HG03460 (cell line): Measurements from ENCODE around the gene SLC39A11.
"Not testable (repeated sequence)": the region's sequence is repeated elsewhere in the genome, so short reads cannot be mapped to it uniquely, and the experiment has no call there.

Experiments
- ATAC-seq: cut with Tn5 transposase; IDR thresholded peaks from one replicate; pipeline ENCODE4 v1.9.1; 2021; ENCODE audit not compliant: unreplicated experiment

Gene SLC39A11

DNA sequence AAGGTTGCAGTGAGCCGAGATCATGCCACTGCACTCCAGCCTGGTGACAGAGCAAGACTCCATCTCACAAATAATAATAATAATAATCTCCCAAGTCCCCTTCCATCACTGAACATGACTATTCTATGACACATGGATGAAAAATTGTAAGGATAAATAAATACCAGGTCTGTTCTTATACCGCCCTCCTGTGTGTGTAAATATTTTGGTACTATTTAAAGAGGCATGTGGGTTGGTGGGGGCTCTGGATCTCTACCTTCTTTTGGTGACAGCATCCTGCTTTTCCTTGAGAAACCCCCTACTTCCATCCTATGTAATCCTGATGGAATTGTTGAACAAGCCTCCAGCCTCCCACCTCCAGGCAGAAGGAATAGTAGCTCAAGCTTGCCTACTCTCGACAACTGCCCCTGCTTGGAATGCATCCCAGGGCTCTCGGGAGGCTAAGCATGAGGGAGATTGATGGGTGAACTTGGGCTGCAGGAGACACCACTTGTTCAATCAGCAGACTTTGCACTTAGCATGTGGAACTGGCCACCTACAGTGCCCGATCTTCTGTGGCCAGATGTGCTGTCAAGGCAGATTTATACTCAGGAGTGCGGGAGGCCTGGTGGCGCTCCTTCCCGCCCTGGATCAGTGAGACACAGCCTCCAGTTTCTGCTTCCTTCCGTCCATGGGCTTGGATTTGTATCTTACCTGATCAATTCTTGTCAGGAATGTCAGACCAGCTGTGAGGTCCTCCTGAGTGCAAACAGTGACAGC is 287.4 kb downstream of the SLC39A11 start:
- no peak for ATAC-seq

DNA sequence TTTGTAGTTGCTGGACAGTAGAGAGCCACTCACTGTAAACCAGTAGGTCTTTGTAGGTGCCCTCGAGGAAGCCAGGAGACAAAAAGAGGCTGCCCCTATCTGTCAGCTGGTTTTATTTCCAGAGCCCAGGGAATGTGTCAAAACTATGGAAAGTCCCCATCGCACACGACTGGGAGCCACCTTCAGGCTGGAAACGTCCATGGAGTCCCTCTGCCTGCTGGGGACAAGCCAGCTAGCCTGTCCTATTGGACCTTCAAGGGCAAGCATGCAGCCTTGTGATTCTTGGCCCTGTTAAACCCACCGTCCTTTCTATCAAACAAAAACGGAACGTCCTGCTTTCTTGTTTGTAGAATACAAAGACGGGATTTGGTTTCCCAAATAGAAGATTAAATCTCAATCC is 289.8 kb downstream of the SLC39A11 start:
- ATAC-seq: no peak

GRCh38 chr17:72797142-72797541 is 295.3 kb downstream of the SLC39A11 start:
- ATAC-seq: no peak

- no peak for ATAC-seq
Observed at GRCh38 chr17:72795941-72796340, 296.5 kb downstream of the SLC39A11 start.

- no peak for ATAC-seq
Observed at GRCh38 chr17:72794152-72794551, 298.3 kb downstream of the SLC39A11 start.

DNA sequence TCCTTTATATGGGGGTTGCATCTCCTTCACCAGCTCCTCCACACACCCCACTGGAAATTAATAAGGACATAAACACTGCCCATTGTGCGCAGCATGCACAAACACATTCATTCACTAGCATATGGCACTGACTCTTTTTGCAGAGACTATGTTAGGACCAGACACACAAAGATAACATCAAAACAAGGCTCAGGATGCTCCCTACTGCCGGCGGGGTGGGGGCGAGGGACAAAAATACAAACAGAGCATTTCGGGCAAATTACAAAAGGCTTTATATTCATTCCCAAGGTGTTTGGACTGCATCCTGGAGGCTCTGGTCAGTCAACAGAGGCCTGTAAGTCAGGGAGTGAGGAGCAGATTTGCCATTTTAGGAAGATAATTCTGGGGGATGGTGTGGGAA is 299.7 kb downstream of the SLC39A11 start:
- ATAC-seq: no peak

- ATAC-seq: no peak
Observed at GRCh38 chr17:72790190-72790589, 302.3 kb downstream of the SLC39A11 start.

DNA sequence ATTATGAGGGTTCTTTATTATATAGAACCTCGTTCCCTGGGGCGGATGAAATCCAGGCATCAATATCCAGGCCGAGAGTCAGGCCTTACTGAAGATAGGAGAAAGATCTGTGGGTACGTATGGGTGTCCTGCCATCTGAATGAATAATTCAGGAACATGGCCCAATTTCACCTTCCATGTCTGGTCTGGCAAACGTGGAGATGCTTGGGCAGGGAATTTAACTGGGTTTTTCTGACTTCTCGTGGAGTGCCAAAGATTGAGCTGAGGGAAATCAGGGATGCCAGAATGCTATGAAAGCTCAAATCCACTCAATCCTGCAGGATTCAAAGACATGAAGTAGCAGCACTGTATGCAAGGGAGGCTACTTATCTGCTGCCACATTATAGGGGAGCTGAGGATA is 302.8 kb downstream of the SLC39A11 start:
- ATAC-seq: no peak

DNA sequence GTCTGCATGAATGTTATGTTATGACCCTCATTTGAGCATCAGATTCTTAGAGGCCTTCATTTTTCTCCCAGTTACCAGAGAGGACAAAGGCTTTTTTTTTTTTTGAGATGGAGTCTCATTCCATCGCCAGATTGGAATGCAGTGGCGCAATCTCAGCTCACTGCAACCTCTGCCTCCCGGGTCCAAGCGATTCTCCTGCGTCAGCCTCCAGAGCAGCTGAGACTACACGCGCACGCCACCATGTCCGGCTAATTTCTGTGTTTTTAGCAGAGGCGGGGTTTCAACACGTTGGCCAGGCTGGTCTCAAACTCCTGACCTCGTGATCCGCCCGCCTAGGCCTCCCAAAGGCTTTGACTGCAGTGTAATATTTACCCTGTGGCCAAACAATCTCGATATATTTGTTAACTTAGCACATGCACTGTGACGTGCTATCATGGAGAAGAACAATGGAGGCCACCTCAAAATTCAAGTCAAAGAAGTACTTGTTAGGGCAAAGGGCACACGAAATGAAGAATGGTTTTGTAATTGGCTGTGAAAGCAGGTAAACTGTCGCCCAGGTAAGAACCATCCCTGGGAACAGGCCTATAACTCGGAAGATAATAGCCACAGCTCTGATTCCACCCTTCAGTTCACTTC is 303.4 kb downstream of the SLC39A11 start:
- no peak for ATAC-seq

DNA sequence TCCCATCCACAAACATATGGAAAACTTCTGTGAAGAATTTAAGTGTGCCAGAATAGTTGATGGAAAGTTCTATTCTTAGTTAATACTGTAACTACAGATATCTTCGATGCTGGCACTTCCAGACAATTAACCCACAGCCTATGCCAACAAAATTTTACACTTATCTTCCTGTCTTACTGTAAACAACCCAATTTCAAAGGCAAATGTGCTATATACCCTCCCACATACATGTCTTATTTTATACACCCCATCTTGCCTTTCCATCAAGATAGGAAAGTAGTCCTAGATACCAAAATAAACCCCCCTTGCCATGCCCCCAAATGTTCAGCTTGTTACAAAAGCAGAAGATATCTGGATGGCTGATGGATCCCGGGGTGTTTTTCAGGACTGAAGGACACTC is 306.3 kb downstream of the SLC39A11 start:
- ATAC-seq: no peak

GRCh38 chr17:72782985-72783701 is 309.3 kb downstream of the SLC39A11 start:
- no peak for ATAC-seq

DNA sequence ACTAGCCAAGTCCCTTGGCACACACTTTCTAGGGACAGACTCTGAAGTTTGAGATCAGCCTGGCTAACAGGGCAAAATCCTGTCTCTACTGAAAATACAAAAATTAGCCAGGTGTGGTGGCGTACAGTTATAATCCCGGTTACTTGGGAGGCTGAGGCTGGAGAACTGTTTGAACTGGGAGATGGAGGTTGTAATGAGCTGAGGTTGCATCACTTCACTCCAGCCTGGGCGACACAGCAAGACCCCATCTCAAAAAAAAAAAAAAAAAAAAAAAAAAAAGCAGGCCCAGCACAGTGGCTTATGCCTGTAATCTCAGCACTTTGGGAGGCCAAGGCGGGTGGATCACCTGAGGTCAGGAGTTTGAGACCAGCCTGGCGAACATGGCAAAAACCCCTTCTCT is 310.1 kb downstream of the SLC39A11 start:
- ATAC-seq: not testable (repeated sequence)

DNA sequence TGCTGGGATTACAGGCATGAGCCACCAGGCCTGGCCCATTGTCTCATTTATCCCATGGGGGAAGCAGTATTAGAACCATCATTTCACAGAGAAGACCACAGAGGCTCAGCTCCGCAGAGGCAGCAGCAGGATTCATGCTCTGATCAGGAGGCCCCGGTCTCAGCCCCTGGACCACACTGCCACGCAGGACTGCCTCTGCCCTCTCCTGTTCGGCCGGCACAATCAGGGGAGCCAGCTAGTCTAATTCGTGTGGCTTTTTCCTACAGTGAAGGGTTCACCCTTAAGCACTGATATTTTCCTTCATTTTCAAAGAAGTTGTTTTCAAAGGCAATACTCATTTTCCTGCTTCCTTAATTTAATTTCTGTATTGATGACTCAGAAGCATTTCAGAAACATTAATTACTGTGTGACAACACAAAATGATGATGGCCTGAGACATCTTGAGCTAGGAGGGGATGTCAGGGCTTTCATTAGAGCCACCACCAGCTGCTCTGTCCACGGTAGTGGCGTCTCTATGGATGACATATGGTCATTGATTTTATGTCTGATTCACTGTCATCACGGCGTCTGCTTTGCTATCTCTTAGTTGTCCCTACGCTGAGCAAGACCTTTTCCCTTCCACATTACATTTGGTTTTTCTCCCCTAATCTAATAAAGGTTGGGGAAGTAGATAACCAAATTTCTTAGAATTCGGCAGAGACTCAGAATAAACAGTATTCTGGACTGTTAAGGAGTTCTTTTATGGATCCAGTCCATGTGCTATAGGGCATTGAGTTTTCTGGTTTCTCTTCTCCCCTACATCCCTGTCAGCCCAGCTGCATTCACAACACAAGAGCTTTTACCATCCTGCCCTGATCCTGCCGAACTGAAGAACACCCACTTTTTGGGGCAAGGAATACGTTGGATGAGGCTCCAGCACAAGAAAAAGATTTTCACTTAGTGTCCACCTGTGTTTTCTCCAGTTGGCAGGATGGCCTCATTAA is 314.0 kb downstream of the SLC39A11 start:
- no peak for ATAC-seq

GRCh38 chr17:72775919-72776318 is 316.6 kb downstream of the SLC39A11 start:
- ATAC-seq: no peak

- ATAC-seq: no peak
Observed at GRCh38 chr17:72775237-72775636, 317.3 kb downstream of the SLC39A11 start.

- no peak for ATAC-seq
Observed at GRCh38 chr17:72774236-72774635, 318.3 kb downstream of the SLC39A11 start.

- not testable (repeated sequence) for ATAC-seq
Observed at GRCh38 chr17:72773225-72773624, 319.3 kb downstream of the SLC39A11 start.

- no peak for ATAC-seq
Observed at GRCh38 chr17:72772331-72772821, 320.1 kb downstream of the SLC39A11 start.

DNA sequence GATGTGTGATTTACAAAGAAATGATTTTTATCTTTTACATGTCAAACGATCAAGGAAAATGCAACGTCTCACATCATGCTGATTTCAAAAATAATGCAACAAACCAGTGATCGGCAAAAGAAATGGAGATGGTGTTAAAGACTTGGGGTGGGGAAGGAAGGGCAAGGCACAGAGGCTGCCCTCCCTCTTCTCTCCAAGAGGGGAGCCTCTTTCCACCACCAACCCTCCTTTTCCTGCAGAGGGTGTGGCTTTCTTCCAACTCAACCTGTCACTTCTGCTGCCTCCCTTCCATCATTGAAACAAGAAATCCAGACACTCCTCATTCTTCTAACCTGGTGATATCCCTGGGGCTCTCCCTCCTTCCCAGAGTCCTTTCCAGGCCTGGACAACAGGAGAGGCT is 320.8 kb downstream of the SLC39A11 start:
- no peak for ATAC-seq

DNA sequence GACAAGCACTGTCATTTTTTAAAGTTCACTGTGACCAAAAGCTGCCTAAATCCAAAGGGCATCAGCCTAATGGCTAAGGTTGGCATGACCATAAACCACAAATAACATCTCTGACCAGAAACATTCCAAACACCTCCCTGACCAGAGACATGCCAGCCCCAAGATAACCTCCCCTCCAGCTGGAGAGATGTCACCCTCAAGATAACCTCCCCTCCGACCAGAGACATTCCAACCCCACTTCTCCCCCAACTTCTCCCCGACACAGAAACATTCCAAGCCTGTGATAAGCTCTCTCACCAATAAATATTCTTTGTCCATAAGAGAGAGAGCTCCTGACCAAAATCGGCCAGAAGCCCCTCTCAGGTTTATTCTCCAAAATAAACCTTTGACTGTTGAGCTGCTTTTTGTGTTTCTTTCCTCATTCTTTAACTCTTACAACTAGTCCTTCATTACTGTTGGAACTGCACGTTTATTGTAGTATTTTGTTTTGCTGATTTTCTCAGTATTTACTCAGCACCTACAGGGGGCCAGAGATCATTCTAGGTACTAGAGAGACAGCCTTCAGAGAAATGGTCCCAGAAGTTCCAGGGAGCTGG is 325.6 kb downstream of the SLC39A11 start:
- no peak for ATAC-seq
